HG03095 (cell line): Measurements from ENCODE around the gene SLC35F1.

Experiments
- ATAC-seq: cut with Tn5 transposase; IDR thresholded peaks from one replicate; pipeline ENCODE4 v1.9.1; 2021; ENCODE audit warnings: moderate library complexity; ENCODE audit not compliant: unreplicated experiment

The SLC35F1 gene

GRCh38 chr6:118252474-118252873 is 345.4 kb downstream of the SLC35F1 start:
- ATAC-seq = peak; percentile 64

GRCh38 chr6:118253741-118254140 is 346.7 kb downstream of the SLC35F1 start:
- no peak for ATAC-seq

- ATAC-seq = no peak
These were observed 353.8 kb downstream of the SLC35F1 start for GRCh38 chr6:118260833-118261232.

GRCh38 chr6:118263921-118264486 is 356.9 kb downstream of the SLC35F1 start:
- no peak for ATAC-seq

GRCh38 chr6:118269659-118270058 is 362.6 kb downstream of the SLC35F1 start:
- no peak for ATAC-seq

GRCh38 chr6:118277631-118278030 is 370.6 kb downstream of the SLC35F1 start:
- no peak for ATAC-seq

GRCh38 chr6:118280210-118280609 is 373.1 kb downstream of the SLC35F1 start:
- peak; percentile 100 for ATAC-seq

GRCh38 chr6:118281291-118281690 is 374.2 kb downstream of the SLC35F1 start:
- no peak for ATAC-seq

GRCh38 chr6:118283766-118284165 is 376.7 kb downstream of the SLC35F1 start:
- no peak for ATAC-seq

GRCh38 chr6:118284736-118285360 is 377.8 kb downstream of the SLC35F1 start:
- ATAC-seq = no peak

- no peak for ATAC-seq
These were observed 378.7 kb downstream of the SLC35F1 start for GRCh38 chr6:118285791-118286190.

GRCh38 chr6:118288355-118289124 is 381.5 kb downstream of the SLC35F1 start:
- no peak for ATAC-seq

GRCh38 chr6:118292558-118292957 is 385.5 kb downstream of the SLC35F1 start:
- ATAC-seq = no peak

- ATAC-seq = no peak
These were observed 387.8 kb downstream of the SLC35F1 start for GRCh38 chr6:118294906-118295305.

- ATAC-seq = no peak
These were observed 388.3 kb downstream of the SLC35F1 start for GRCh38 chr6:118295336-118295735.

- ATAC-seq = no peak
These were observed 389.3 kb downstream of the SLC35F1 start for GRCh38 chr6:118296129-118296901.

GRCh38 chr6:118297821-118298220 is 390.8 kb downstream of the SLC35F1 start:
- ATAC-seq = no peak

- no peak for ATAC-seq
These were observed 391.7 kb downstream of the SLC35F1 start for GRCh38 chr6:118298476-118299427.

GRCh38 chr6:118299457-118299856 is 392.4 kb downstream of the SLC35F1 start:
- no peak for ATAC-seq

- no peak for ATAC-seq
These were observed 397.3 kb downstream of the SLC35F1 start for GRCh38 chr6:118304321-118304720.
